Measurements from ENCODE around the gene DACT2. TPM values are rescaled to one million over a fixed set of nuclear protein-coding genes. Genes with fewer than 3 reads are reported as not detected.
"Not testable (repeated sequence)": the region's sequence is repeated elsewhere in the genome, so short reads cannot be mapped to it uniquely, and the experiment has no call there.

The DACT2 gene
- total RNA-seq, 1 donor from 2014 or later: 0.36 TPM

GRCh38 chr6:168269455-168270243, 49.9 kb downstream of the DACT2 start:
- Mint-ChIP-seq H3K27ac (no peak overlapping the region), H3K9me3 (no peaks in the 10 kb centered on the region), H3K27me3 (ENCODE audit: insufficient read depth, low read depth) (no peaks in the 10 kb centered on the region), H3K4me1 (peaks cover 22% of the 10 kb centered on the region), H3K4me3 (no peak overlapping the region), H3K36me3 (no peaks in the 10 kb centered on the region)
- TF ChIP-seq EZH2phosphoT487 (IDR thresholded peaks at IDR 0.05) (no peak), EZH2 (IDR thresholded peaks at IDR 0.05) (no peak)
- TF ChIP-seq, protein P1, sequence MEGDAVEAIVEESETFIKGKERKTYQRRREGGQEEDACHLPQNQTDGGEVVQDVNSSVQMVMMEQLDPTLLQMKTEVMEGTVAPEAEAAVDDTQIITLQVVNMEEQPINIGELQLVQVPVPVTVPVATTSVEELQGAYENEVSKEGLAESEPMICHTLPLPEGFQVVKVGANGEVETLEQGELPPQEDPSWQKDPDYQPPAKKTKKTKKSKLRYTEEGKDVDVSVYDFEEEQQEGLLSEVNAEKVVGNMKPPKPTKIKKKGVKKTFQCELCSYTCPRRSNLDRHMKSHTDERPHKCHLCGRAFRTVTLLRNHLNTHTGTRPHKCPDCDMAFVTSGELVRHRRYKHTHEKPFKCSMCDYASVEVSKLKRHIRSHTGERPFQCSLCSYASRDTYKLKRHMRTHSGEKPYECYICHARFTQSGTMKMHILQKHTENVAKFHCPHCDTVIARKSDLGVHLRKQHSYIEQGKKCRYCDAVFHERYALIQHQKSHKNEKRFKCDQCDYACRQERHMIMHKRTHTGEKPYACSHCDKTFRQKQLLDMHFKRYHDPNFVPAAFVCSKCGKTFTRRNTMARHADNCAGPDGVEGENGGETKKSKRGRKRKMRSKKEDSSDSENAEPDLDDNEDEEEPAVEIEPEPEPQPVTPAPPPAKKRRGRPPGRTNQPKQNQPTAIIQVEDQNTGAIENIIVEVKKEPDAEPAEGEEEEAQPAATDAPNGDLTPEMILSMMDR (IDR thresholded peaks at IDR 0.05): no peak
- no peak for DNase-seq (ENCODE audit: low spot score)
- Histone ChIP-seq H3F3A (ENCODE audit: low read depth) (no peaks in the 10 kb centered on the region), H3K4me1 (peaks cover 25% of the 10 kb centered on the region), H3K4me2 (no peak overlapping the region), H4K20me1 (ENCODE audit: low read depth) (no peaks in the 10 kb centered on the region), H3K36me3 (no peaks in the 10 kb centered on the region), H2AFZ (replicated peaks) (no peak overlapping the region), H3K27me3 (no peaks in the 10 kb centered on the region), H3K9ac (no peak overlapping the region), H3K9me3 (ENCODE audit: low read depth) (no peaks in the 10 kb centered on the region), H3K27ac (no peak overlapping the region), H3K79me2 (ENCODE audit: low read depth) (no peaks in the 10 kb centered on the region), H3K4me3 (no peak overlapping the region)

DNA sequence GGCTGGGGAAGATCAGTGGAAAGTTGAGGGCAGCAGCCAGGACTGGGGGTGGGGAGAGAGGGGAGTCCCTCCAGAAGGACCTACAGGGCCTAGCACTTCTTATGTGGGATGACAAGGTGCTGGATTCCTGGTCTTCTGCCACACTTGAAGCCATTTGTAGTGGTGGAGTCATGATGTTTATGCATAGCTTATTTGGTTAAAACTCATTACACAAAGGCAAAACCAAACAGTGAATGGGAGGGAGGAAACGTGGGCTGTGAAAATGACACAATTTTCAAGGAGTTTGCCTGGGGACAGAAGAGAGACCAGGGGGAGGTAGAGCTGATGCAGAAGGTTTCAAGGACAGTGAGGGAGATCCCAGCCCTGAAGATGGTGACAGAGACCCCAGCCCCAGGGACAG, 50.8 kb downstream of the DACT2 start:
- Histone ChIP-seq H3K27me3 (no peaks in the 10 kb centered on the region), H3K4me2 (no peak overlapping the region), H3K36me3 (no peaks in the 10 kb centered on the region), H2AFZ (replicated peaks) (no peak overlapping the region), H3K9ac (no peak overlapping the region), H3K4me1 (peaks cover 18% of the 10 kb centered on the region), H3F3A (ENCODE audit: low read depth) (no peaks in the 10 kb centered on the region), H3K4me3 (no peak overlapping the region), H3K79me2 (ENCODE audit: low read depth) (no peaks in the 10 kb centered on the region), H3K27ac (no peak overlapping the region), H3K9me3 (ENCODE audit: low read depth) (no peaks in the 10 kb centered on the region), H4K20me1 (ENCODE audit: low read depth) (no peaks in the 10 kb centered on the region)
- no peak for DNase-seq (ENCODE audit: low spot score)
- no peak for TF ChIP-seq EZH2phosphoT487 (IDR thresholded peaks at IDR 0.05)
- no peak for TF ChIP-seq EZH2 (IDR thresholded peaks at IDR 0.05)
- TF ChIP-seq, protein P1 (IDR thresholded peaks at IDR 0.05): no peak
- no peak overlapping the region for H3K4me3 Mint-ChIP-seq
- H3K36me3 Mint-ChIP-seq: no peaks in the 10 kb centered on the region
- no peaks in the 10 kb centered on the region for H3K9me3 Mint-ChIP-seq
- peaks cover 17% of the 10 kb centered on the region for H3K4me1 Mint-ChIP-seq
- no peaks in the 10 kb centered on the region for H3K27me3 Mint-ChIP-seq (ENCODE audit: insufficient read depth, low read depth)
- no peak overlapping the region for H3K27ac Mint-ChIP-seq

- H3K27ac ChIP-seq; H3K4me2 ChIP-seq; H2AFZ ChIP-seq (replicated peaks); H3K9me3 ChIP-seq (ENCODE audit: low read depth); H3F3A ChIP-seq (ENCODE audit: low read depth); H3K27me3 ChIP-seq; H3K4me1 ChIP-seq; H3K36me3 Mint-ChIP-seq; H3K4me1 Mint-ChIP-seq; H3K36me3 ChIP-seq; H3K9me3 Mint-ChIP-seq; H3K9ac ChIP-seq; H4K20me1 ChIP-seq (ENCODE audit: low read depth); H3K79me2 ChIP-seq (ENCODE audit: low read depth); DNase-seq (ENCODE audit: low spot score); H3K27ac Mint-ChIP-seq; H3K4me3 ChIP-seq; H3K4me3 Mint-ChIP-seq; H3K27me3 Mint-ChIP-seq (ENCODE audit: insufficient read depth, low read depth): not testable (repeated sequence)
Observed at GRCh38 chr6:168267779-168268178, 51.8 kb downstream of the DACT2 start.

All from neural progenitor cell (in vitro differentiated cells).